Kasumi-1 (cell line): ENCODE measurements around the gene GPR160.
"Not testable (repeated sequence)": the region's sequence is repeated elsewhere in the genome, so short reads cannot be mapped to it uniquely, and the experiment has no call there.

ENCODE experiments used
- DNase-seq, 2 experiments: peaks; one replicate each; lab custom pipeline; 2025; lab: John Stamatoyannopoulos, UW

GPR160 gene

DNA sequence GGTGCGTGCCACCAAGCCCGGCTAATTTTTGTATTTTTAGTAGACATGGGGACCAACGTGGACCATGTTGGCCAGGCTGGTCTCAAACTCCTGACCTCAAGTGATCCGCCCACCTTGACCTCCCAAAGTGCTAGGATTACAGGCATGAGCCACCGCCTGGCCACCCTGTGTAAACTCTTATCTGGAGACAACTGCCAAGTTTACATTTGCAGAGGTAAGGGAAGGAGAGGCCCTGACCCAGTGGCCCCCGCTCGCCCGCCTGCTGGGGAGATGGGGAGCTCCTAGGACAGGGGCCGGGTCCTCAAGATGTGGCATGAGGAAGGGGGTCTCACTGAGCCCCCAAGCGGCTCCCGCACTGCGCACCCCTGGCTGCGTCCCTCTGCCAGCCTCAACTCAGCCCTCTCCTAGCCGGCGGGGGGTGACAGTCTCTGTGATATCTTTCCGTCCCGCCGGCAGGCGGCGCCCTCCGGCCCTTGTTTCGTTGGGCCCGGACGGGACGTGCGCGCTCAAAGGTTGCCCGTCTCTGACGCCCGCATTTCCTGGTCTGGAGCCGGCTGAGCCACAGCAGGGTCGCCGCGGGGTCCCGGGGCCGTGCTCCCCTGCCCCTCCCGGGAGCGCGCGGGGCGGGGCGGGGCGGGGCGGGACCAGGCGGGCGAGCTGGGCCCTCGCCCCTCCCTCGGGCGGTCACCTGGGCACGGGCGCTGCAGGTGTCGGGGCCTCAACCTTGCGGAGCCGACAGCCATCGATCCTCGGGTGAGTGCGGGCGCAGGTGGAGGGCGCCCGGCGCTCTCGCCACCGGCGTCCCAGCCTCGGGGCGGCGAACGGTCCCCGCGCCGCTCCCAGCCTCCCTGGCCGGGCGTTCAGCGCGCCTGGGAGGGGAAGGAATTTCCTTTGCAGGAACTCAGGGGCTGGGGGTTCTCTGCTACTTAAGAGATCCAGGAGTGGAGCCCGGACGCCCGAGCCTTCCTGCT, at the start of gene GPR160:
Gene GPR160, plus strand, starts transcription at position 533 of the 971 bp plus-strand sequence. CDS start 45,978 bp downstream, outside the sequence.
- peak; percentile 73 to 74 for DNase-seq

- no peak for DNase-seq
Measured at GRCh38 chr3:169990431-169990830, 47.4 kb upstream of the GPR160 start.

DNA sequence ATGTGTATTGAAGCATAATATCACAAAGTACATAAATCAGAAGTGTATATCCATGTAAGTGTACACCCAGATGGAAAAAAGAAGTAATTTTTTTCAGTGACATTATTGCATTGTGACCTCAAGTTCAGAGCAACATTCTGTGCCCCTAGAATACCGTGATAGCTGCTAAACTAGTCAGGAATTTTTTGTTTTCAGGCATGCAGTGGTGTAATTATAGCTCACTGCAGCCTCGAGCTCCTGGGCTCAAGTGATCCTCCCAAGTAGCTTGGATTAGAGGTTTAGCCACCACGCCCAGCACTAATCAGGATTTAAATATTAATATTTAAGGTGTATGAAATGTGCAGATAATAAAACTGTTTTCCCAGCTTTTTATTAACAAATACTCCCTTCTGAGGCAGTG, 45.6 kb upstream of the GPR160 start:
- DNase-seq: no peak

GRCh38 chr3:169992781-169993180, 45.0 kb upstream of the GPR160 start:
- DNase-seq: peak in 1 of 2 experiments; percentile 10

DNA sequence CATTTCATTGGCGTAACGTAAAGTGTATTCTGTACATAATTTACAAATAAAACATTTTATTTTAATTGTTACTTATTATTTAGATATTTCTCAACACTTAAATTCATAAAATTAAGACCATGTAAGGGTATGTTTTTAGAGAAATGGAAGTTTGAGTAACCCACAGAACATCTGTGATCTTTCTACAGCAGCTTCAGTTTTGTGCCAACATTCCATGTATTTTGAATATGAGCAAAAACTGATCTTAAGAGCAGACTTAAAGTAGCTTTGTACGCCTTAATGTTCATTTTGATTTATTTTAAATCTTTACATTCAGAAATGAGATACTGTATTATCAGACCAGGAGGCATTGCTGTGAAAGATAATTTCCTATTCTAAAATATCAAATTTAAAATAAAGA, 44.0 kb upstream of the GPR160 start:
- DNase-seq: no peak

DNA sequence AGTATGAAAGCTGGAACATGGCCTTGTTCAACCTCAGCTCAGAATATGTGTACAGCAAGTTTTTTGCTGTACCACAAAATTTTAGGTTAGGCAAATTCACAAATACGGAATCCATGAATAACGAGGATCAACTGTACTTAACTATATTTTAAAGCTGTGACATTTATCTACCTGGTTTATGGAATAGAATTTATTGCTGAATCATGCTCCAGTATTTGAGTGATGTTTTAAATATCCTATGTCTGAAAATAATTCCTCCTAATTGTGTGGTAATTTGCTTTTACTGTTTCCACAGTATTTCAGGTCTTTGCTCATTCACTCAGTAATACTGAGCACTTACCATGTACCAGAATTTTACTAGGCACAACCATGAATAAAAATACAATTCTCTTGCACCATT, 41.7 kb upstream of the GPR160 start:
- no peak for DNase-seq

DNA sequence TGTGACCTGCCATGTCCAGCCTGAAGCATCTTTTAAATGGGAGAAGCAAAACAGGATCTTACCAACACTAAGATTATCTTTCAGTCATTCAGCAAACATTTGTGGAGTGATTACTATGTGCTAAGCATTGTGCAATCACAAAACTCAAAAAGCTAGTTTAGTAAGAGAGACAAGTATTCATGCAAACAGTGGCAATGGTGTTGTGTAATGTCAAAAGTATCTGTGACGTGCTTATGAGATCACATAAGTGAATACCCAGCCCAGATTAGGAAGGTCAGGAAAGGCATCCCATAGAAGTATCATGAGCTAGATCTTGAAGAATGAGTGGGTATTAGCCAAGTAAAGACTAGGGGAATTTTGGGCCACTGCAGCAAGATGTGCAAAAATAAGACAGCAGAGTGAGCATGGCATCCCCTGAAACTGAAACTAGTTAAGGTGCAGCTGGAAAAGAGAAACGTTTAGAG, 39.1 kb upstream of the GPR160 start:
- no peak for DNase-seq

DNA sequence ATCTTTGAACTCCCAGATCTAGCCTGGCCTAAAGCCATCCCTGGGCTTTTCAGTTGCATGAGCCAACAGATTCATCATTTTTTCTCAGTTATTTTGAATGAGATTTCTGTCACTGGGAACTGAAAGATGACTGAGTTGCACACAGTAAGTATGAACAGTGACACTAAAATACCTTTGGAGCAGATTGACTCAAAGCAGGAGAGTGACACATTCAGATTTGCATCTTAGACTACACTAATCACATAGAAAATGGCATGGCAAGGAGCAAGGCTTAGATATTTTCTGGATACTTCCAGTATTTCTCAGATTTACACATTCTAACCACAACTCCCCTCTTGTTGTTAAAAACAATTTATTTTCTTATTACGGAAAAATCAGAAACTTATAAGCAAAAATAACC, 38.4 kb upstream of the GPR160 start:
- no peak for DNase-seq

- DNase-seq: no peak
Measured at GRCh38 chr3:170000051-170000450, 37.7 kb upstream of the GPR160 start.

GRCh38 chr3:170002231-170002630, 35.6 kb upstream of the GPR160 start:
- DNase-seq: no peak

DNA sequence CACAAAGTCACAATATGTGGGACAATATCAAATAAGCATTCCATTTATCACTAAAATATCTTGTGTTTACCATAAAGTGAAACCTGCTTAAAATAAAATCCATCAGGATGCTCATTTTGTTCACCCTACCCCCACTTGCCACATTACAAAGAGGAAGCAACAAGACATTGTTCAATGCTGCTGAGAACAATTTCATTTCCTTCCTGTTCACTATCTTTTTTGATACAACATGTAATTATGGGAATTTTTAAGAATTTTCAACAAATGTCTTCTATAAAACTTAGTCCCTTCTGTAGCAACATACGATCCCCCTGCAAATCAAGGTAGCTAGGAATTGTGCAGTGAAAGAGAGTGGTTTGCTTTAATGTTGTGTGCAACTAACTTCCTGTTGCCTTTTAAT, 34.9 kb upstream of the GPR160 start:
- DNase-seq: peak; percentile 58 to 66

GRCh38 chr3:170003881-170004356, 33.9 kb upstream of the GPR160 start:
- no peak for DNase-seq

- DNase-seq: peak; percentile 85 to 87
Measured at GRCh38 chr3:170007031-170007663, 30.6 kb upstream of the GPR160 start.

DNA sequence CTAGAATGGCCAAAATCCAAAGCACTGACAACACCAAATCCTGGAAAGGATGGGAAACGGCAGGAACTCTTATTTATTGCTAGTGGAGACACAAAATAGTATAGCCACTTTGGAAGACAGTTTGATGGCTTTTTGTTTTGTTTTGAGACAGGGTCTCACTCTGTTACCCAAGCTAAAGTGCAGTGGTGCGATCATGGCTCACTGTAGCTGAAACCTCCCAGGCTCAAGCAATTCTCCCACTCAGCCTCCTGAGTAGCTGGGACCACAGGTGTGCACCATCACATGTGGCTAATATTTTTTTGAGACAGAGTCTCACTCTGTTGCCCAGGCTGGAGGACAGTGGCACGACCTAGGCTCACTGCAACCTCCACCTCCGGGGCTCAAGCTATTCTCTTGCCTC, 27.3 kb upstream of the GPR160 start:
- DNase-seq: no peak

GRCh38 chr3:170012683-170013400, 25.0 kb upstream of the GPR160 start:
- no peak for DNase-seq

GRCh38 chr3:170016057-170016456, 21.7 kb upstream of the GPR160 start:
- DNase-seq: no peak

DNA sequence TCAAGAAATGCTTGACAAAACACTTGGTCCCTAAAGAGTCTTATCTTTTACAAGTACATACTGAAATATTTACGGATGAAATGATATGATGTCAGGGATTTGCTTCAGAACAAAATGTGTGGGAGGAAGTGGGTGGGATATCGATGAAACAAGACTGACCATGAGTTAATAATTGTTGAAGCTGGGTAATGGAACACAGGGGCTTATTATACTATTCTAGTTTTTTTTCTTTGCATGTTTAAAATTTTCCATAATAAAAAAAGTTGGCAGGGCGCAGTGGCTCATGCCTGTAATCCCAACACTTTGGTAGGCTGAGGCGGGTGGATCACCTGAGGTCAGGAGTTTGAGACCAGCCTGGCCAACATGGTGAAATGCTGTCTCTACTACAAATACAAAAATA, 18.5 kb upstream of the GPR160 start:
- DNase-seq: not testable (repeated sequence)

GRCh38 chr3:170021083-170021482, 16.7 kb upstream of the GPR160 start:
- peak; percentile 32 to 80 for DNase-seq

DNA sequence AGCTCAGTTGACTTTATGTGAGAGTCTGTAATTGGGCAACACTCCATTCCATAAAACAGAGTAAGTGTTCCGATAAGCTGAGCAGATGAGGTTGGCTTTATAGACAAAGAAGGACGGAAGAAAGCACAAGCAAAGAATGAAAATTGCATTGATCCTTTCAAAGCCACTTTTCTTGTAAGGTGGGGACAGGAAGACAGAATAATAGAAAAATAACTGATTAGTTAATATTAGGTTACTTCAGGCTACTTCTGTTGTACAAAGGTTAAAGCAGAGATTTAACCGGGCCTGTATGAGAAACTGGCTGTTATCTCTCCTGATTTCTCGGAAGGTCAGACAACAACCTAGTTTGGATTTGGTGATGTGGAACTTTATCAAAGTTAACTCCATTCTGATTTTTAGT, 15.5 kb upstream of the GPR160 start:
- no peak for DNase-seq

DNA sequence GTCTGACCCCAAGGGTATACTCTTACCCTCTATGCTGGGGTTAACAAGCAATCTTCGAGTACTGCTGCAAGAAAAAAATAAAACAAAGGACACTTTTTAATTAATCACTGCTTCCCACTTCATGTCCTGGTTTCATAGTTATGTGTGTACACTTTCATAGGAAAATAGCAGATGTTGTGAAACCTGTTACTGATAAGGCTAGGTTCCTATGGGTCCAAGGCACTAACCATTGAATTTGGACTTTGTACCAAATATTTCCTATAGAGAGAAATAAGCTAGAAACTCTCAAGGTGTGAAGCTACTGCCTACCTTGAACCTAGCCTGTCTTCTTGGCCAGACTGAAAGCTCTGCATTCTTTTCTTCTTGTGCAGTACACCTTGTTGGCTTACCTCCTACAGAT, 14.6 kb upstream of the GPR160 start:
- DNase-seq: no peak

DNA sequence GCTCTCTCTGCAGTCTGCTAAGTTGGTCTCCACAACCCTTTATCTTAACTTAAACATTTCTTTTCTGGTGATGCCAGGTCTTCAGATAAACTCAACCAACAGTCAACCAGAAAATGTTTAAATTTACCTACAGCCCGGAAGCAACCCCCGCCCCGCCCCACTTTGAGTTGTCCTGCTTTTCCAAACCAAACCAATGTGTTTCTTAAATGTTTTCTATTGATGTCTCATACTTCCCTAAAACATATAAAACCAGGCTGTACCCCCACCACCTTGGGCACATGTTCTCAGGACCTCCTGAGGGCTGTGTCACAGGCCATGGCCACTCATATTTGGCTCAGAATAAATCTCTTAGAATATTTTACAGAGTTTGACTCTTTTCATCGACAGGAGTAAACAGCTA, 13.2 kb upstream of the GPR160 start:
- DNase-seq: no peak
